HepG2 (cell line): Measurements from ENCODE around the gene TASP1. TPM values are rescaled to one million over a fixed set of nuclear protein-coding genes. Genes with fewer than 3 reads are reported as not detected.

Experiments used
- BORCS8-MEF2B ChIP-seq: sonication (generic); formaldehyde crosslinking; IDR thresholded peaks from 2 replicates; pipeline ENCODE4 v1.8.0; 2022; ENCODE audit warnings: mild to moderate bottlenecking, missing genetic modification reagents
- CREM ChIP-seq, 2 experiments: sonication (generic) in 1 of 2; formaldehyde crosslinking in 1 of 2; IDR thresholded peaks; 2 replicates each; pipeline versions ENCODE4 v1.4.0 to v1.6.1; 2016 to 2020; ENCODE audit warnings: antibody characterized with exemption in 1 of 2, mild to moderate bottlenecking in 1 of 2, missing genetic modification reagents in 1 of 2
- HMGXB3 ChIP-seq: sonication (generic); formaldehyde crosslinking; IDR thresholded peaks from 2 replicates; pipeline ENCODE4 v1.4.0; 2020; ENCODE audit warnings: missing genetic modification reagents, borderline replicate concordance
- KDM2A ChIP-seq: sonication (generic); formaldehyde crosslinking; IDR thresholded peaks from 2 replicates; pipeline ENCODE4 v1.4.0; 2020; ENCODE audit warnings: low read depth, missing genetic modification reagents, borderline replicate concordance
- NRL ChIP-seq: sonication (generic); formaldehyde crosslinking; IDR thresholded peaks from 2 replicates; pipeline ENCODE4 v1.5.0; 2020; ENCODE audit warnings: missing genetic modification reagents, mild to moderate bottlenecking, moderate library complexity, borderline replicate concordance
- PAWR ChIP-seq: sonication (generic); formaldehyde crosslinking; IDR thresholded peaks from 2 replicates; pipeline ENCODE4 v1.4.0; 2020; ENCODE audit warnings: missing genetic modification reagents, mild to moderate bottlenecking, borderline replicate concordance
- POGK ChIP-seq: sonication (generic); formaldehyde crosslinking; conservative IDR thresholded peaks from 2 replicates; pipeline ENCODE4 v1.8.0; 2022; ENCODE audit warnings: mild to moderate bottlenecking, moderate library complexity, missing genetic modification reagents
- ZBTB3 ChIP-seq: sonication (generic); formaldehyde crosslinking; IDR thresholded peaks from 2 replicates; pipeline ENCODE4 v1.4.0; 2020; ENCODE audit warnings: low read depth, mild to moderate bottlenecking, moderate library complexity, missing genetic modification reagents, borderline replicate concordance
- ZNF776 ChIP-seq: sonication (generic); formaldehyde crosslinking; IDR thresholded peaks from 2 replicates; pipeline ENCODE4 v1.4.0; 2020; ENCODE audit warnings: mild to moderate bottlenecking, missing genetic modification reagents
- ZSCAN25 ChIP-seq: sonication (generic); formaldehyde crosslinking; IDR thresholded peaks from 2 replicates; pipeline ENCODE4 v1.8.0; 2022; ENCODE audit warnings: mild to moderate bottlenecking, missing genetic modification reagents
- polyA plus RNA-seq, 8 experiments: library from polyadenylated mRNA; depleted of rRNA in 3 of 8; stranded (reverse) in 7 of 8; unstranded in 1 of 8; fragments of >200 nt; fragmentation: Illumina TruSeq in 4 of 8; extraction: Trizol in 4 of 8; gene quantifications; 2 replicates each; pipeline versions ENCODE4 v1.2.1 to v1.2.3, GENCODE V29; 2011 to 2016; ENCODE audit warnings: low read depth in 4 of 8, missing spikeins in 1 of 8, mixed read lengths in 1 of 8; ENCODE audit not compliant: insufficient read depth in 1 of 8
- total RNA-seq, 5 experiments: library from RNA; depleted of rRNA; stranded (reverse); fragments of >200 nt; fragmentation: Illumina TruSeq; extraction: Trizol; gene quantifications; 2 replicates each; pipeline ENCODE4 v1.2.3, GENCODE V29; 2016; ENCODE audit warnings: low read depth in 1 of 5
- TF ChIP-seq, protein P1 (sequence below): sonication (generic); formaldehyde crosslinking; IDR thresholded peaks from 2 replicates; pipeline ENCODE4 v1.4.0; 2020; ENCODE audit warnings: low read depth, missing genetic modification reagents
- TF ChIP-seq, protein P2 (sequence below): sonication (generic); formaldehyde crosslinking; IDR thresholded peaks from 2 replicates; pipeline ENCODE4 v1.4.0; 2020; ENCODE audit warnings: missing genetic modification reagents
- TF ChIP-seq, protein P3 (sequence below): sonication (generic); formaldehyde crosslinking; conservative IDR thresholded peaks from 2 replicates; pipeline ENCODE4 v1.4.0; 2020; ENCODE audit warnings: missing genetic modification reagents

Gene TASP1
- total and polyA plus RNA-seq, 2 of the 13 experiments (the other 11 are each of a cell fraction or from before 2014, with no cell fraction given) = 10.0 to 25.2 TPM

DNA sequence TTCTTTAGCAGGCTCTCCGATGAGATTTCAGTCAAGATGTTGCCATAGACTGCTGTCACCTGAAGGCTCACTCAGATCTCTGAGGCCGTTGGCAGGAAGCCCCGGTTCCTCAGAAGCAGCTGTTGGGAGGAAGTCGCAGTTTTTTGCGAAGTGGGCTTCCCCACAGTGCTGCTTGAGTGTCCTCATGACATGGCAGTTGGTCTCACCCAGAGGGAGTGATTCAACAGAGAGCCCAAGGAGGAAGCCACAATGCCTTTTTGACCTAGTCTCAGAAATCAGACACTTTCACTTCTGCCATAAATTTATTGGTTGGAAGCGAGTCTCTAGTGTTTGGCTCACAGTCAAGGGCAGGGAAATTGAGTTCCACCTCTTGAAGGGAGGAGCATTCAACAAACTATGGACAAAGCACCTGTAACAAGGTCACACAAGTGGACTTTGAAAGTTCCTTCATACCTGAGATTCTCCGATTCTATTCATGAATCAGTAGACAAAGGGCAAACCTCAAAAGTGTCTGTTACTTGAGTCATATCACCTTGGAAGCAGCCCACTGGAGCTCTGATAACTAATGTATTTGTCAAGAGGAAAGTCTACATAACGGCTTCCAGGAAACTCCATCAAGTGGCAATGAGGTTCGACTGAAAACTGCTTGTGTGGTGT is 208.3 kb downstream of the TASP1 start (continued):
- TF ChIP-seq POGK (CRISPR knock-in tag) (peak; percentile 78), KDM2A (no peak), ZSCAN25 (no peak), PAWR (CRISPR knock-in tag) (no peak), NRL (CRISPR knock-in tag) (no peak), HMGXB3 (CRISPR knock-in tag) (no peak), BORCS8-MEF2B (no peak), ZNF776 (CRISPR knock-in tag) (no peak), ZBTB3 (CRISPR knock-in tag) (no peak), CREM (IDR thresholded peaks at IDR 0.05) (peak; percentile 65; the same call in 1 of the 2 replicates), CREM (CRISPR knock-in tag; IDR thresholded peaks at IDR 0.05) (no peak)
- TF ChIP-seq, protein P1, sequence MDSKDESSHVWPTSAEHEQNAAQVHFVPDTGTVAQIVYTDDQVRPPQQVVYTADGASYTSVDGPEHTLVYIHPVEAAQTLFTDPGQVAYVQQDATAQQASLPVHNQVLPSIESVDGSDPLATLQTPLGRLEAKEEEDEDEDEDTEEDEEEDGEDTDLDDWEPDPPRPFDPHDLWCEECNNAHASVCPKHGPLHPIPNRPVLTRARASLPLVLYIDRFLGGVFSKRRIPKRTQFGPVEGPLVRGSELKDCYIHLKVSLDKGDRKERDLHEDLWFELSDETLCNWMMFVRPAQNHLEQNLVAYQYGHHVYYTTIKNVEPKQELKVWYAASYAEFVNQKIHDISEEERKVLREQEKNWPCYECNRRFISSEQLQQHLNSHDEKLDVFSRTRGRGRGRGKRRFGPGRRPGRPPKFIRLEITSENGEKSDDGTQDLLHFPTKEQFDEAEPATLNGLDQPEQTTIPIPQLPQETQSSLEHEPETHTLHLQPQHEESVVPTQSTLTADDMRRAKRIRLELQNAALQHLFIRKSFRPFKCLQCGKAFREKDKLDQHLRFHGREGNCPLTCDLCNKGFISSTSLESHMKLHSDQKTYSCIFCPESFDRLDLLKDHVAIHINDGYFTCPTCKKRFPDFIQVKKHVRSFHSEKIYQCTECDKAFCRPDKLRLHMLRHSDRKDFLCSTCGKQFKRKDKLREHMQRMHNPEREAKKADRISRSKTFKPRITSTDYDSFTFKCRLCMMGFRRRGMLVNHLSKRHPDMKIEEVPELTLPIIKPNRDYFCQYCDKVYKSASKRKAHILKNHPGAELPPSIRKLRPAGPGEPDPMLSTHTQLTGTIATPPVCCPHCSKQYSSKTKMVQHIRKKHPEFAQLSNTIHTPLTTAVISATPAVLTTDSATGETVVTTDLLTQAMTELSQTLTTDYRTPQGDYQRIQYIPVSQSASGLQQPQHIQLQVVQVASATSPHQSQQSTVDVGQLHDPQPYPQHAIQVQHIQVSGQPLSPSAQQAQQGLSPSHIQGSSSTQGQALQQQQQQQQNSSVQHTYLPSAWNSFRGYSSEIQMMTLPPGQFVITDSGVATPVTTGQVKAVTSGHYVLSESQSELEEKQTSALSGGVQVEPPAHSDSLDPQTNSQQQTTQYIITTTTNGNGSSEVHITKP = no peak
- TF ChIP-seq, protein P2, sequence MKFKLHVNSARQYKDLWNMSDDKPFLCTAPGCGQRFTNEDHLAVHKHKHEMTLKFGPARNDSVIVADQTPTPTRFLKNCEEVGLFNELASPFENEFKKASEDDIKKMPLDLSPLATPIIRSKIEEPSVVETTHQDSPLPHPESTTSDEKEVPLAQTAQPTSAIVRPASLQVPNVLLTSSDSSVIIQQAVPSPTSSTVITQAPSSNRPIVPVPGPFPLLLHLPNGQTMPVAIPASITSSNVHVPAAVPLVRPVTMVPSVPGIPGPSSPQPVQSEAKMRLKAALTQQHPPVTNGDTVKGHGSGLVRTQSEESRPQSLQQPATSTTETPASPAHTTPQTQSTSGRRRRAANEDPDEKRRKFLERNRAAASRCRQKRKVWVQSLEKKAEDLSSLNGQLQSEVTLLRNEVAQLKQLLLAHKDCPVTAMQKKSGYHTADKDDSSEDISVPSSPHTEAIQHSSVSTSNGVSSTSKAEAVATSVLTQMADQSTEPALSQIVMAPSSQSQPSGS (CRISPR knock-in tag) = peak; percentile 31; the same call in 1 of the 2 replicates
- TF ChIP-seq, protein P3, sequence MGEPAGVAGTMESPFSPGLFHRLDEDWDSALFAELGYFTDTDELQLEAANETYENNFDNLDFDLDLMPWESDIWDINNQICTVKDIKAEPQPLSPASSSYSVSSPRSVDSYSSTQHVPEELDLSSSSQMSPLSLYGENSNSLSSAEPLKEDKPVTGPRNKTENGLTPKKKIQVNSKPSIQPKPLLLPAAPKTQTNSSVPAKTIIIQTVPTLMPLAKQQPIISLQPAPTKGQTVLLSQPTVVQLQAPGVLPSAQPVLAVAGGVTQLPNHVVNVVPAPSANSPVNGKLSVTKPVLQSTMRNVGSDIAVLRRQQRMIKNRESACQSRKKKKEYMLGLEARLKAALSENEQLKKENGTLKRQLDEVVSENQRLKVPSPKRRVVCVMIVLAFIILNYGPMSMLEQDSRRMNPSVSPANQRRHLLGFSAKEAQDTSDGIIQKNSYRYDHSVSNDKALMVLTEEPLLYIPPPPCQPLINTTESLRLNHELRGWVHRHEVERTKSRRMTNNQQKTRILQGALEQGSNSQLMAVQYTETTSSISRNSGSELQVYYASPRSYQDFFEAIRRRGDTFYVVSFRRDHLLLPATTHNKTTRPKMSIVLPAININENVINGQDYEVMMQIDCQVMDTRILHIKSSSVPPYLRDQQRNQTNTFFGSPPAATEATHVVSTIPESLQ (CRISPR knock-in tag) = no peak
